CD4-positive, alpha-beta T cell (primary cell): ENCODE results near the gene KRT8. TPM values are rescaled to one million over a fixed set of nuclear protein-coding genes. Genes with fewer than 3 reads are reported as not detected.

Source experiments
- ATAC-seq: fragments of 200-7000 bp; cut with Tn5 transposase; one replicate; pipeline ENCODE4 v1.10.0; 2022; ENCODE audit warnings: mild to moderate bottlenecking; ENCODE audit not compliant: poor library complexity
- CTCF ChIA-PET: fragments of 350-600 bp; sonication (Branson Sonifier 250); formaldehyde crosslinking; loops from one replicate; lab custom pipeline; 2021; ENCODE audit warnings: antibody characterized with exemption, inconsistent platforms; lab: Charles Lee
- POLR2A ChIA-PET: fragments of 350-600 bp; sonication (Branson Sonifier 250); formaldehyde crosslinking; loops from one replicate; lab custom pipeline; 2021; ENCODE audit warnings: antibody characterized with exemption, inconsistent platforms; lab: Charles Lee
- DNase-seq, 14 experiments: peaks; one replicate each; pipeline ENCODE4 v3.0.0-alpha.2; 2013 to 2020; ENCODE audit warnings: mixed read lengths in 2 of 14
- H3K27ac ChIP-seq, 2 donors: one replicate each; pipeline versions ENCODE4 v1.5.1 to v1.7.0; 2013; ENCODE audit warnings: low read length in 2 of 2, low read depth in 1 of 2, mild to moderate bottlenecking in 1 of 2
- H3K27me3 ChIP-seq, 2 experiments: 1 replicate in 1 of 2; 2 replicates in 1 of 2; pipeline versions ENCODE4 v1.6.1 to v1.7.0; 2013; ENCODE audit warnings: low read length in 2 of 2, control low read depth in 1 of 2, mild to moderate bottlenecking in 1 of 2, moderate library complexity in 1 of 2; ENCODE audit not compliant: insufficient read depth in 2 of 2, control insufficient read depth in 1 of 2
- H3K36me3 ChIP-seq: one replicate; pipeline ENCODE4 v1.6.1; 2013; ENCODE audit warnings: low read length, control low read depth; ENCODE audit not compliant: insufficient read depth
- H3K4me1 ChIP-seq: one replicate; pipeline ENCODE4 v1.6.1; 2013; ENCODE audit warnings: low read length, control low read depth; ENCODE audit not compliant: insufficient read depth
- H3K4me3 ChIP-seq: one replicate; pipeline ENCODE4 v1.5.1; 2013; ENCODE audit warnings: mild to moderate bottlenecking, low read length, moderate library complexity
- H3K9me3 ChIP-seq, 2 experiments: 1 replicate in 1 of 2; 2 replicates in 1 of 2; pipeline versions ENCODE4 v1.6.1 to v1.7.0; 2013; ENCODE audit warnings: low read length in 2 of 2, mild to moderate bottlenecking in 2 of 2, control low read depth in 1 of 2, moderate library complexity in 1 of 2; ENCODE audit not compliant: control insufficient read depth in 1 of 2, insufficient read depth in 1 of 2
- H3K27ac Mint-ChIP-seq: one replicate; pipeline ENCODE4 v1.8.0; 2020; ENCODE audit warnings: mixed read lengths
- H3K27me3 Mint-ChIP-seq: one replicate; pipeline ENCODE4 v1.8.0; 2021; ENCODE audit warnings: mixed read lengths
- H3K36me3 Mint-ChIP-seq: one replicate; pipeline ENCODE4 v1.8.0; 2021; ENCODE audit warnings: low read depth, mixed read lengths
- H3K4me1 Mint-ChIP-seq: one replicate; pipeline ENCODE4 v1.8.0; 2021; ENCODE audit warnings: low read depth, mixed read lengths
- H3K4me3 Mint-ChIP-seq: one replicate; pipeline ENCODE4 v1.8.0; 2020; ENCODE audit warnings: mild to moderate bottlenecking, mixed read lengths
- H3K9me3 Mint-ChIP-seq: one replicate; pipeline ENCODE4 v1.8.0; 2020; ENCODE audit warnings: mixed read lengths
- intact Hi-C, 2 experiments: fragments of 100-400 bp; cut with DNase I in 1 of 2; cut with micrococcal nuclease in 1 of 2; formaldehyde crosslinking; loops; one replicate each; pipeline versions ENCODE4 v1.15.1 to v1.9.0; 2023 to 2025; cut with DNase I, micrococcal nuclease
- total RNA-seq, 174 experiments: library from RNA in 2 of 174; stranded (reverse) in 2 of 174; gene quantifications; one replicate each; pipeline ENCODE4 v1.2.3 and lab custom pipeline; 2021 to 2026
- TF ChIP-seq, protein P1 (sequence below): fragments of 200-600 bp; IDR thresholded peaks from one replicate; pipeline ENCODE4 v1.8.0; 2022; ENCODE audit warnings: antibody characterized with exemption, mild to moderate bottlenecking

KRT8 gene
- total RNA-seq, 2 experiments from 2014 or later: 0.63 to 0.89 TPM

DNA sequence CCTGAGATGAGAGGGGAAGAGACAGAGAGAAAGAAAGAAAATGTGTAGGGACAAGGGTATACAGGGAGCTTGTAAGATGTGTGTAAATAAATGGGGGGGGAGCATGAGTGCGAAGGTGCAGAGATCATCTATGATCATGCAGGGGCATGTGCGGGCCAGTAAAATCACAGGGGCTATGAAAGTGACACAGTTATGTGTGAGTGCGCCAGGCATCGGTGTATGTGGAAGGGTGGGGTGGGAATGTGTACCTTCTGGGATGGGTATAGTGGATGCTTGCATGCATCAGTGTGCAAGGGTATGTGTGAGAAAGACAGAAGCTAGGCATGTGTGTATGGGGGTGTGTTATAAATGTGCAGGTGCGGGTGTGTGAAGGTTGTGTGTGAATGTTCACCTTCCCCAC, 37.7 kb downstream of the KRT8 start:
- Mint-ChIP-seq H3K36me3 (no peaks in the 10 kb centered on the region), H3K9me3 (no peaks in the 10 kb centered on the region), H3K27me3 (no peaks in the 10 kb centered on the region), H3K4me3 (no peak overlapping the region), H3K27ac (peak overlapping the region; percentile 80), H3K4me1 (peaks cover 33% of the 10 kb centered on the region)
- peaks cover 23% of the 10 kb centered on the region for H3K4me1 ChIP-seq
- H3K9me3 ChIP-seq: no peaks in the 10 kb centered on the region
- no peaks in the 10 kb centered on the region for H3K27me3 ChIP-seq
- intact Hi-C loops: no loop called here
- TF ChIP-seq, protein P1, sequence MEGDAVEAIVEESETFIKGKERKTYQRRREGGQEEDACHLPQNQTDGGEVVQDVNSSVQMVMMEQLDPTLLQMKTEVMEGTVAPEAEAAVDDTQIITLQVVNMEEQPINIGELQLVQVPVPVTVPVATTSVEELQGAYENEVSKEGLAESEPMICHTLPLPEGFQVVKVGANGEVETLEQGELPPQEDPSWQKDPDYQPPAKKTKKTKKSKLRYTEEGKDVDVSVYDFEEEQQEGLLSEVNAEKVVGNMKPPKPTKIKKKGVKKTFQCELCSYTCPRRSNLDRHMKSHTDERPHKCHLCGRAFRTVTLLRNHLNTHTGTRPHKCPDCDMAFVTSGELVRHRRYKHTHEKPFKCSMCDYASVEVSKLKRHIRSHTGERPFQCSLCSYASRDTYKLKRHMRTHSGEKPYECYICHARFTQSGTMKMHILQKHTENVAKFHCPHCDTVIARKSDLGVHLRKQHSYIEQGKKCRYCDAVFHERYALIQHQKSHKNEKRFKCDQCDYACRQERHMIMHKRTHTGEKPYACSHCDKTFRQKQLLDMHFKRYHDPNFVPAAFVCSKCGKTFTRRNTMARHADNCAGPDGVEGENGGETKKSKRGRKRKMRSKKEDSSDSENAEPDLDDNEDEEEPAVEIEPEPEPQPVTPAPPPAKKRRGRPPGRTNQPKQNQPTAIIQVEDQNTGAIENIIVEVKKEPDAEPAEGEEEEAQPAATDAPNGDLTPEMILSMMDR: no peak
- no peak overlapping the region for H3K27ac ChIP-seq
- no peak for ATAC-seq
- DNase-seq: no peak
- H3K4me3 ChIP-seq: no peak overlapping the region
- no peaks in the 10 kb centered on the region for H3K36me3 ChIP-seq
- ChIA-PET CTCF (interaction anchor here (1.2 to 2.4 kb wide), 3 partner anchors 12 to 18 kb away, joined by 3 to 8 read pairs (median 7); no protein-coding TSS in a partner anchor), POLR2A (interaction anchor here (1.0 to 1.5 kb wide), 3 partner anchors 257 to 842 kb away, joined by 4 to 5 read pairs (median 4); no protein-coding TSS in a partner anchor)

DNA sequence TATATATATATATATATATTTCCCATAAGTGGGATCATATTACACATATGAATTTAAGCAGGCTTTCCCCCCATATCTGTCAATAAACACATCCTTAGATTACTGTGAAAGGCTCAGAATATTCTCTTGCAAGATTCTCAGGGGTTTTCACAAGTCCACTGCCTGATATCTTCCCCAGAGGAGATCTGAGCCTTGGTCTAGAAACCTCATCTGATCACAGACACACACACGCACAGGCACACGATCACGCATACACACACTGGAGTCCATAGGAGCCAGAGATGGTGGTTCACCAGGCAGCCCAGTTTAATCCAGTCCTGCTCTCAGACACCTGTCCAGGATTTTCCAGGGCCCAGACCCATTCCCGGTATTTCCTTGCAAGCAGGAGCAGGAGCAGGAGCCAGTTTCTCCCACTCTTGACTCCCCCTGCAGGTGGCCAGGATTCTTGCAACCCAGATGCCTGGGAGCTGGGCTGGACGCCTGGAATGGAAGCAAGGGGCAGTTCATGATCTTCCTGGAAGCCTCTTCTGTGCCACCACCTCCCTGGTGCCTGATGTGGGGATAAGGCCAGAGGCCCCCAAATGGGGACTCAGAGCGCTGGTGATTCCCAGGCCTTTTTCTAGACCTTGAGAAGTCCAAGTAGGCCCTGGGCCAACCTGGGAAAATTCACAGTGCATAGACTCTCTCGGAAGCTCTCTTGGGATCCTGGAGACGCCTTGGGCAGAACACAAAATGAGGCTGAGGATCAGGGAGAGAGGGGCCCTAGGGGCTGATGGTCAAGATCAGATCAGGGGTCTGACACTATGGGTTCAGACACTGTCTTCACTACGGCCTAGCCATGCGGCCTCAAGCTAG, 39.6 kb downstream of the KRT8 start:
- ATAC-seq (no peak), DNase-seq (peak in 4 of 14 experiments; percentile 14 to 44 (median 36))
- H3K4me1 Mint-ChIP-seq: peaks cover 28% of the 10 kb centered on the region
- H3K9me3 ChIP-seq: no peaks in the 10 kb centered on the region
- no peak overlapping the region for H3K27ac ChIP-seq
- H3K27me3 ChIP-seq: no peaks in the 10 kb centered on the region
- no peak overlapping the region for H3K4me3 ChIP-seq
- H3K9me3 Mint-ChIP-seq: no peaks in the 10 kb centered on the region
- H3K4me1 ChIP-seq: peaks cover 19% of the 10 kb centered on the region
- TF ChIP-seq, protein P1: peak; percentile 39
- H3K27me3 Mint-ChIP-seq: no peaks in the 10 kb centered on the region
- intact Hi-C loops: no loop called here
- no peak overlapping the region for H3K4me3 Mint-ChIP-seq
- no peaks in the 10 kb centered on the region for H3K36me3 Mint-ChIP-seq
- ChIA-PET POLR2A (no interaction called here), CTCF (interaction anchor here (0.8 to 1.9 kb wide), 2 partner anchors 8 to 14 kb away, joined by 3 to 7 read pairs; no protein-coding TSS in a partner anchor)
- H3K27ac Mint-ChIP-seq: no peak overlapping the region
- H3K36me3 ChIP-seq: no peaks in the 10 kb centered on the region

DNA sequence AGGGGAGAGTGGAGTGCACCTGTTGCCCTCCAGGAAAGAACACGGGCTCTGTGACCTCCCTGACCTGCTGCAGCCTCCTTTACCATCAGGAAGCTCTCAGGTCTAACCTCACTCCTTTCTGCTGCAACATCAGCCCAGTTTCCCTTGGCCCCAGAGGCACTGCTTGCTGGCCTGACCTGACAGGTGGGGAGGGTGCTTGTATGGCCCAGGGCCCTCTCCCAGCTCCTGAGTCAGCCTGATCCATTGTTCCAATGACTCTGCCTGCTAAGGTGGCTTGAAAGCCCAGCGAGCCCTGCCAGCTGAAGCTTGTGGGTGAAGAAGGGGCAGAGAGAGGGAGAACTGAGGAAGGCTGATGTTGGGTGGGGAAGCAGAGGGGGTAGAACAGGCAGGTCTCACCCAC, 42.9 kb downstream of the KRT8 start:
- no peak overlapping the region for H3K4me3 Mint-ChIP-seq
- CTCF ChIA-PET: no interaction called here
- H3K27ac Mint-ChIP-seq: no peak overlapping the region
- POLR2A ChIA-PET: no interaction called here
- no peaks in the 10 kb centered on the region for H3K27me3 ChIP-seq
- intact Hi-C loops: no loop called here
- no peak overlapping the region for H3K27ac ChIP-seq
- peaks cover 2% of the 10 kb centered on the region for H3K4me1 ChIP-seq
- DNase-seq (no peak), ATAC-seq (no peak)
- no peaks in the 10 kb centered on the region for H3K36me3 Mint-ChIP-seq
- peaks cover 3% of the 10 kb centered on the region for H3K4me1 Mint-ChIP-seq
- H3K36me3 ChIP-seq: no peaks in the 10 kb centered on the region
- H3K9me3 ChIP-seq: no peaks in the 10 kb centered on the region
- H3K9me3 Mint-ChIP-seq: no peaks in the 10 kb centered on the region
- H3K27me3 Mint-ChIP-seq: peaks cover under 1% of the 10 kb centered on the region
- TF ChIP-seq, protein P1: no peak
- H3K4me3 ChIP-seq: no peak overlapping the region
